ENCODE data around the gene BPIFB2. TPM values are rescaled to one million over a fixed set of nuclear protein-coding genes. Genes with fewer than 3 reads are reported as not detected.

BPIFB2 gene
- total and polyA plus RNA-seq, 10 of the 15 experiments (the other 5 are each of a cell fraction or from before 2014, with no cell fraction given) = not detected

GRCh38 chr20:33022694-33023438 is 15.4 kb downstream of the BPIFB2 start (continued):
- TF ChIP-seq CTCF (IDR thresholded peaks at IDR 0.05 in 2 of 3, conservative IDR thresholded peaks at IDR 0.05 in 1 of 3; ENCODE audit: control insufficient read depth in 2 of 3, extremely low read depth in 1 of 3, insufficient read depth in 1 of 3, low read depth in 3 of 3, low read length in 3 of 3) = no peak

GRCh38 chr20:33023439-33024242 is 16.1 kb downstream of the BPIFB2 start:
- ChIA-PET POLR2A (no interaction called here), RAD21 (ENCODE audit: unreplicated experiment) (no interaction called here), SMC1A (ENCODE audit: uncharacterized antibody, unreplicated experiment) (no interaction called here), CTCF (no interaction called here)
- ATAC-seq = no peak
- H2AFZ ChIP-seq (ENCODE audit: control insufficient read depth, low read depth, low read length) = no peak overlapping the region
- no peak overlapping the region for H3K4me2 ChIP-seq (ENCODE audit: control insufficient read depth, insufficient read depth)
- no TSS peak for BruUV-seq (replicated peaks)
- H3K4me3 ChIP-seq = no peak overlapping the region
- H3K27me3 ChIP-seq (replicated peaks in 1 of 2; ENCODE audit: control insufficient read depth in 2 of 2, insufficient read depth in 2 of 2, low read length in 1 of 2) = no peaks in the 10 kb centered on the region; a peak in 1 of 4 replicates
- no peaks in the 10 kb centered on the region for H3K79me2 ChIP-seq (ENCODE audit: control insufficient read depth, insufficient read depth, low read length)
- no peak overlapping the region for H3K27ac ChIP-seq (ENCODE audit: control insufficient read depth, insufficient read depth)
- no peak for DNase-seq (ENCODE audit: low read depth, low spot score)
- H4K20me1 ChIP-seq (ENCODE audit: control insufficient read depth, insufficient read depth) = no peaks in the 10 kb centered on the region
- no peaks in the 10 kb centered on the region for H3K36me3 ChIP-seq (ENCODE audit: control insufficient read depth in 2 of 2, insufficient read depth in 2 of 2, low read length in 1 of 2)
- no peaks in the 10 kb centered on the region for H3K9me3 ChIP-seq (replicated peaks; ENCODE audit: control insufficient read depth, insufficient read depth, low read length)
- TF ChIP-seq FOXM1 (IDR thresholded peaks at IDR 0.05; ENCODE audit: low read depth, low read length) (no peak), RAD21 (IDR thresholded peaks at IDR 0.05; ENCODE audit: insufficient read depth, low read depth, low read length) (no peak), PAX8 (IDR thresholded peaks at IDR 0.05) (no peak), SMAD5 (IDR thresholded peaks at IDR 0.05; ENCODE audit: low read depth) (no peak)
- H3K4me1 ChIP-seq (ENCODE audit: control insufficient read depth, insufficient read depth, low read length) = peaks cover 3% of the 10 kb centered on the region
- in situ Hi-C loops (cut with MboI) = no loop called here
- 30% methylated on average over 6 of the region's 6 CpGs for WGBS (ENCODE audit: insufficient coverage, insufficient replicate concordance, low lambda C conversion rate, missing lambda C conversion rate)
- H3K9ac ChIP-seq (ENCODE audit: control insufficient read depth, insufficient read depth, low read length) = no peak overlapping the region
- no peak for FAIRE-seq
- intact Hi-C loops (cut with micrococcal nuclease; ENCODE audit: unreplicated experiment) = no loop called here

Measured in GM12878 (cell line).